ENCODE measurements around the gene FAM76B. TPM values are rescaled to one million over a fixed set of nuclear protein-coding genes. Genes with fewer than 3 reads are reported as not detected.

Gene FAM76B
- total RNA-seq, 2 experiments from 2014 or later: 51.6 to 71.2 TPM

DNA sequence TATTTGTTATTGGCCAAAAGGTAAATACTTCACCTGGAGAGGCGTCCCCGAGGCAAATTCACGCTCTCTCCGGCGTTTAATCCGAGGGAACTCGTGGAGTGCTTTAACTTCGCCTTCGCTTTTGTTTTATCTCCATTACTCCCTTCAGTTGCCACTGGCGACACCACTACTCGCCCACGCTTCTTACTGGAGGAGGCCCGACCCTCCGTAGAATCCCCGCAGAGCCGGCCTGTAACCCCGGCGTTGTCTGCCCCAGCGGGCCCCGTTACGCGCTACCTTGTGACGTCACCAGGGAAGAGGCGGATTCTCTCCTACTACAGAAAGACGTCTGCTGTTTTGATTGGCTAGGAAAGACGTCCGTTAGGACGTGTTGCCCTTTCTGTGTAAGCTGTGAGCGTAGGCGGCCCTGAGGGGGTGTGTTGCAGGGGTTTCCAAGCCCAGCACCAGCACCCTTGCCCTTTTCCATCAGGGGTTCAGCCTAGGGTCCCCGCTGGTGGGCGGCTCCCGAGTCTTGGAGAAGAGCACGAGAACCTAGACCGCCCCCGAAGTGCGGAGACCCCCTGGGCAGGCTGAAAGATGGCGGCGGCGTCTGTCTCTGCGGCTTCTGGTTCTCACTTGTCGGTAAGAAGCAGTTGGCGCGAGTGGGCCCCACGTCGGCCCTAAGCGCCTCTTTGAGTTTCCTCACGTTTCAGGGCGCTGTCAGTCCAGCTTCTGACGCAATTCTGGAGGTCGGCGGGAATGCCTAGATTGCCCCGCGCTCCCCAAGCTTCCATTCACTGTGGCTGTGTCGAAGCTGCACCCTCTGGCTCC, 746 bp upstream of the FAM76B start, which contains the start of gene CEP57:
Gene CEP57 (plus strand): TSS at position 376 of the 810 bp plus-strand sequence. CDS start 201 bp downstream, at position 577.
- Mint-ChIP-seq H3K4me1 (peaks cover 60% of the 10 kb centered on the region), H3K4me3 (peak within 1 kb of the TSS; percentile 93)
- CTCF ChIA-PET: interaction anchor here (0.7 to 1.7 kb wide), 12 partner anchors 10 to 701 kb away, joined by 3 to 7 read pairs (median 4); partner anchors contain the start of genes ENDOD1 and MAML2

DNA sequence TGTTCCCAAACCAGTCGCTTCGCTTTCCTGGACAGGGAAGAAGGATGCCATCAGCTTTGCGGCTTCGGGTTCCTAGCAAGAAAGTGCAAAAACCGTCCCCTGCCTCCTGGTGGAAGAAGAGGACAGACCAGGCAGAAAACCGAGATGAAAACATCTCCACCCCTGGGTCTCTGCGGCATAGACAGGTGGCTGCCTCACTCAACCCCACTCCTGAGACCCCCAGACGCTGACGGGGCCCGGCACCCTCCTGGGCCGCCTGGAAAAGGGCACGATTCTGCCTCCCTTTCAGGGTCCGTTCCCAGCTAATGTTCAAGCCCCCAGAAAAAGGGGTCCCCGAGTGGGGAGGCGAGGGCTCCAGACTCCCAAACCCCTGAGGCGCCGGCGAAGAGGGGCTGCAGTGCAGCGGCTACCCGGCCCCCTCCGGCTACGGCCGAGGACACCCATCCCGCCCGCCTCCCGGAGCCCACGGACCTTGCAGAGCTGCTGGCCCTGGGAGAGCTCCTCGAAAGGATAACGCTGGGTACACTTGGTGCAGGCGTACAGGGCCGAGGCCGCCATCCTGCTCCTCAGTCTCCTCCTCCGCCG, 569 bp downstream of the FAM76B start:
- DNase-seq: peak; percentile 52
- Mint-ChIP-seq H3K4me1 (peaks cover 58% of the 10 kb centered on the region), H3K27ac (peak overlapping the region; percentile 100), H3K27me3 (no peaks in the 10 kb centered on the region), H3K9me3 (no peaks in the 10 kb centered on the region), H3K36me3 (ENCODE audit: low read depth) (peaks cover 52% of the 10 kb centered on the region), H3K4me3 (peak overlapping the region; percentile 93)
- POLR2A ChIA-PET: interaction anchor here (0.6 to 1.2 kb wide), 4 partner anchors 26 to 722 kb away, joined by 3 to 5 read pairs (median 4); partner anchors contain the start of genes CCDC82, JRKL and SESN3
- CTCF ChIA-PET: interaction anchor here (0.6 to 1.6 kb wide), 8 partner anchors 18 to 721 kb away, joined by 3 to 6 read pairs (median 4); partner anchors contain the start of gene MAML2

More for the DNA sequence above, 746 bp upstream of the FAM76B start, which contains the start of gene CEP57:
- Mint-ChIP-seq H3K27me3 (no peaks in the 10 kb centered on the region), H3K9me3 (no peaks in the 10 kb centered on the region), H3K36me3 (ENCODE audit: low read depth) (peaks cover 43% of the 10 kb centered on the region), H3K27ac (peak within 1 kb of the TSS; percentile 100)
- peak; percentile 97 for DNase-seq
- POLR2A ChIA-PET: interaction anchor here (0.5 to 1.2 kb wide), 4 partner anchors 90 to 723 kb away, joined by 3 to 5 read pairs (median 3); partner anchors contain the start of gene SESN3

DNA sequence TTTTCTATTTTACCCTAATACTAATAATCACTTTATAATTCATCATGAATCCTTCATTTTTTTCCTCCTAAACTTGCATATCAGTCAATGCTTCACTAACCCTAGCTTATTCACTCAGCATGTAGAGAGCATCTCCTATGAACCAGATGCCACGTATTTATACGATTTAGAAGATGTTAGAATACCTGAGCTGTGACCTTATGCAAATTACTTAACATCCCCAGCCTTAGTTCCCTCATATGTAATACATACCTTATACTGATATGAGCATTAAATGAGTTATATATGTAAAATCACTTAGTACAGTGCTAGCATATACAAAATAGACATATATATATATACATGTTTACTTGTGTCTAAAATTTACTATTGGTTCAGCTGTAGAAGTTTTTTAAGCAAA, 9.0 kb downstream of the FAM76B start:
- Mint-ChIP-seq H3K4me1 (peaks cover 50% of the 10 kb centered on the region), H3K9me3 (no peaks in the 10 kb centered on the region), H3K36me3 (ENCODE audit: low read depth) (peaks cover 71% of the 10 kb centered on the region), H3K27me3 (no peaks in the 10 kb centered on the region), H3K4me3 (no peak overlapping the region), H3K27ac (no peak overlapping the region)
- ChIA-PET CTCF (interaction anchor here (1.9 kb wide), 1 partner anchor 10 kb away, joined by 7 read pairs; the partner anchor contains the start of genes CEP57 and FAM76B), POLR2A (no interaction called here)
- DNase-seq: no peak

GRCh38 chr11:95778699-95779098, 10.9 kb downstream of the FAM76B start:
- CTCF ChIA-PET: interaction anchor here (1.0 kb wide), 1 partner anchor 627 kb away, joined by 3 read pairs; no protein-coding TSS in a partner anchor
- POLR2A ChIA-PET: no interaction called here
- peaks cover 74% of the 10 kb centered on the region for H3K36me3 Mint-ChIP-seq (ENCODE audit: low read depth)
- H3K4me1 Mint-ChIP-seq: peaks cover 41% of the 10 kb centered on the region
- no peak for DNase-seq
- H3K27me3 Mint-ChIP-seq: no peaks in the 10 kb centered on the region
- H3K4me3 Mint-ChIP-seq: no peak overlapping the region
- H3K9me3 Mint-ChIP-seq: no peaks in the 10 kb centered on the region
- no peak overlapping the region for H3K27ac Mint-ChIP-seq

DNA sequence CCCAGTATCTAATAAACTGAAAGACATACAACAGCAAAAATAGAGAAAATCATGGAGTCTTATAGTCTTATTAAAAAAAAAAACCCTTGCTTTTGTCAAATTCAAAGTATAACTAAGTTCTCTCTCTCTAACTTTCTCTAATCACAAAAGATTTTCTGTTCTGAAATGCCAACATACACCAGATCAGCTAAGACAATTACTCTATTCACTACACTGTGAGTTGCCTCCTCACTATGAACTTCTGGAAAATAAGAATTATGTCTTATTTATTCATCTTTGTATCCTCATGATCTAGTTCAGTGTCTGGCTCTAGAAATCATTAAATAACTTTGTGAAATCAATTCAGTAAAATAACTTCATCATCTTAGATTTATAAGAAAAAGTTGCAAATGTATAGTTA, 12.7 kb downstream of the FAM76B start:
- Mint-ChIP-seq H3K4me1 (peaks cover 28% of the 10 kb centered on the region), H3K27ac (no peak overlapping the region), H3K4me3 (no peak overlapping the region), H3K27me3 (no peaks in the 10 kb centered on the region), H3K36me3 (ENCODE audit: low read depth) (peaks cover 66% of the 10 kb centered on the region), H3K9me3 (no peaks in the 10 kb centered on the region)
- no peak for DNase-seq
- POLR2A ChIA-PET: no interaction called here
- CTCF ChIA-PET: interaction anchor here (1.1 kb wide), 1 partner anchor 9 kb away, joined by 3 read pairs; no protein-coding TSS in a partner anchor

GRCh38 chr11:95768521-95768920, 21.1 kb downstream of the FAM76B start:
- DNase-seq: no peak
- Mint-ChIP-seq H3K27ac (no peak overlapping the region), H3K9me3 (no peaks in the 10 kb centered on the region), H3K27me3 (no peaks in the 10 kb centered on the region), H3K4me3 (no peak overlapping the region), H3K36me3 (ENCODE audit: low read depth) (peaks cover 23% of the 10 kb centered on the region), H3K4me1 (peaks cover 3% of the 10 kb centered on the region)
- POLR2A ChIA-PET: no interaction called here
- CTCF ChIA-PET: interaction anchor here (0.8 to 1.6 kb wide), 5 partner anchors 8 to 618 kb away, joined by 3 to 9 read pairs (median 4); no protein-coding TSS in a partner anchor

GRCh38 chr11:95767498-95767897, 22.1 kb downstream of the FAM76B start:
- ChIA-PET CTCF (interaction anchor here (1.0 to 1.3 kb wide), 2 partner anchors 62 to 613 kb away, joined by 3 to 4 read pairs; no protein-coding TSS in a partner anchor), POLR2A (no interaction called here)
- Mint-ChIP-seq H3K9me3 (no peaks in the 10 kb centered on the region), H3K4me3 (no peak overlapping the region), H3K27me3 (no peaks in the 10 kb centered on the region), H3K4me1 (peaks cover 3% of the 10 kb centered on the region), H3K27ac (no peak overlapping the region), H3K36me3 (ENCODE audit: low read depth) (peaks cover 20% of the 10 kb centered on the region)
- DNase-seq: no peak

DNA sequence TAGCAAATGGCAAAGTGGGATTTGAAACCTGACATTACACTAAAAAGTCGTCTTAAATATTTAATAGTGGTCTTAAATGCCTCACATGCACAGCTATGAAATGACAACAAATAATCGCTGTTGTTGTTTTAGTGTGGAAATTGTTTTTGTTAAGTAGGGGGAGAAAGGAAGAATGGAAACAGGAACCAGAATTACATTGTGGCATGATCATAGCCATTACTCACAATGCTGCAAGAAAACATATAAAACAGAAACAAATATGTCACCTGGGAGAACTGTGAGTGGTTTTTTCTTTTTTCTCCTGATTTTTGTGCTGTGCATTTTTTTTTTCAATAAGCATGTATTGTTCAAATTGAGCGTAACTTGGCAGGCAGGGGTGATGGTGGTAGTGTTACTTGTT, 22.9 kb downstream of the FAM76B start:
- Mint-ChIP-seq H3K9me3 (no peaks in the 10 kb centered on the region), H3K27ac (peak overlapping the region; percentile 22), H3K4me3 (no peak overlapping the region), H3K27me3 (no peaks in the 10 kb centered on the region), H3K36me3 (ENCODE audit: low read depth) (peaks cover 17% of the 10 kb centered on the region), H3K4me1 (peaks cover 3% of the 10 kb centered on the region)
- ChIA-PET CTCF (no interaction called here), POLR2A (no interaction called here)
- DNase-seq: no peak

DNA sequence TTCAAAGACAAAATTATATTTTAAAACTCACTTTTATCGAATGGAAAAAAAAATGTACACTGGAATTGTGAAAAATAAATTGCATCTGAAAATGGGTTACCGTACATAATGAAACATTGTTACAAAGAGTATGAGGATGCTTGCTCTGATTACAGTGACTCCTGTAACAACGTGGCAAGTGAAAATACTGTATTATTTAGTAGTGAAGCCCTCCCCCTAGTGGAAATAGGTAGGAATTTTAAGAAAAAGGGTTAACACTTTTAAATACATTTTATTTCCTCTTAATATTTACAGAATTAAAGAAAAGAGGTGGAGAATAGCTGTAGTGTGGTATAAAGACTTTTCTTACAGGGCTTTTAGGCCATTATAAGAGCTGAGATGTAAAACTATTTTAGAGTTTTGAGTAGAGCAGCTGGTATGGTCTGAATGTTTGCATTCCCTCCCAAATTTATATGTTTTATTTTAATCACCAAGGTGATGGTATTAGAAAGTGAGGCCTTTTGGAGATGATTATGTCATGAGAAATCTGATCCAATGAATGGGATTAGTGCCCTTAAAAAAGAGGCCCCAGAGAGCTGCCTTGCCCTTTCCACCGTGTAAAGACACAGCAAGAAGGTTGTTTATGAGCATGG, 25.2 kb downstream of the FAM76B start:
- Mint-ChIP-seq H3K9me3 (no peaks in the 10 kb centered on the region), H3K4me3 (no peak overlapping the region), H3K4me1 (peaks cover 7% of the 10 kb centered on the region), H3K27ac (no peak overlapping the region), H3K27me3 (no peaks in the 10 kb centered on the region), H3K36me3 (ENCODE audit: low read depth) (peaks cover 8% of the 10 kb centered on the region)
- ChIA-PET POLR2A (no interaction called here), CTCF (interaction anchor here (1.0 to 1.4 kb wide), 3 partner anchors 59 to 644 kb away, joined by 3 to 5 read pairs (median 3); no protein-coding TSS in a partner anchor)
- DNase-seq: no peak

- ChIA-PET CTCF (interaction anchor here (0.8 to 3.2 kb wide), 6 partner anchors 57 to 611 kb away, joined by 3 to 16 read pairs (median 6); no protein-coding TSS in a partner anchor), POLR2A (interaction anchor here (0.7 kb wide), 1 partner anchor 26 kb away, joined by 3 read pairs; no protein-coding TSS in a partner anchor)
- Mint-ChIP-seq H3K36me3 (ENCODE audit: low read depth) (no peaks in the 10 kb centered on the region), H3K27ac (no peak overlapping the region), H3K4me3 (no peak overlapping the region), H3K27me3 (no peaks in the 10 kb centered on the region), H3K9me3 (no peaks in the 10 kb centered on the region), H3K4me1 (peaks cover 10% of the 10 kb centered on the region)
- no peak for DNase-seq
These were observed 27.0 kb downstream of the FAM76B start for GRCh38 chr11:95762534-95762933.

GRCh38 chr11:95760941-95761340, 28.6 kb downstream of the FAM76B start:
- H3K27ac Mint-ChIP-seq: no peak overlapping the region
- POLR2A ChIA-PET: no interaction called here
- H3K4me1 Mint-ChIP-seq: peaks cover 10% of the 10 kb centered on the region
- H3K36me3 Mint-ChIP-seq (ENCODE audit: low read depth): no peaks in the 10 kb centered on the region
- no peak overlapping the region for H3K4me3 Mint-ChIP-seq
- DNase-seq: no peak
- H3K27me3 Mint-ChIP-seq: no peaks in the 10 kb centered on the region
- CTCF ChIA-PET: interaction anchor here (1.4 to 3.2 kb wide), 4 partner anchors 55 to 609 kb away, joined by 3 to 16 read pairs (median 8); no protein-coding TSS in a partner anchor
- H3K9me3 Mint-ChIP-seq: no peaks in the 10 kb centered on the region

GRCh38 chr11:95751515-95751914, 38.1 kb downstream of the FAM76B start:
- Mint-ChIP-seq H3K4me3 (no peak overlapping the region), H3K9me3 (no peaks in the 10 kb centered on the region), H3K36me3 (ENCODE audit: low read depth) (no peaks in the 10 kb centered on the region), H3K27me3 (peaks cover 4% of the 10 kb centered on the region), H3K4me1 (no peaks in the 10 kb centered on the region), H3K27ac (no peak overlapping the region)
- ChIA-PET CTCF (interaction anchor here (1.3 kb wide), 1 partner anchor 46 kb away, joined by 3 read pairs; no protein-coding TSS in a partner anchor), POLR2A (no interaction called here)
- no peak for DNase-seq
